Measurements from ENCODE around the gene RTN4R.

The RTN4R gene

DNA sequence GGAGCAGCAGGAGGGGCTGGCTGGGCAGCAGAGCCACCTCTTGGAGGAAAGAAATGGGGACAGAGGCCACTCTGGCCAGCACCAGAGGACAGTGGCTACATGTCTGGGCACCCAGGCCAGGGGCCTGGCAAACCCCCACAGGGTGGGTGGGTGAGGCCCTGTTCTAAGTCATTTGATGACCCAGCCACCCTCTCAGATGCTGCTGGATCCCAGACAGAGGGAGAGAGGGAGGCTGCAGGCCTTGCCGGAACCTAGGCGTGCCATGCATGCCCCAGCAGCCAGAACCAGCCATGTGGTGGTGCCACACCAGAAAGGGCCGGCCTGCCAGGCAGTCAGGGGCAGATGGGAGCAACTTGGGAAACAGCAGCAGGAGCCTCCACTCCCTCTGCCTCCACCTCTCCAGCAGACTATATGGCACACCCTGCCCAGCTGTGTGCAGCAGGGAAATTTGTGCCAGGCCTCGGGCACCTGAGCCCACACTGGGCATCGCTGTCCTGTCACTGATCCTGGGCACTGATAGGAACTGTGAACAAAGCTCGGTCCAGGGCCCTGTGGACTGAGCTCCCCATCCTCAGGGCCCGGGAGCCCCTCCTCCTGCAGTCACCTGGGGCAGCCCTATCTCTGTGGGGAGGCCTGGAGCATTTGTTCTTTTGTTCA, 45.2 kb downstream of the RTN4R start:
- TF ChIP-seq, protein P1, sequence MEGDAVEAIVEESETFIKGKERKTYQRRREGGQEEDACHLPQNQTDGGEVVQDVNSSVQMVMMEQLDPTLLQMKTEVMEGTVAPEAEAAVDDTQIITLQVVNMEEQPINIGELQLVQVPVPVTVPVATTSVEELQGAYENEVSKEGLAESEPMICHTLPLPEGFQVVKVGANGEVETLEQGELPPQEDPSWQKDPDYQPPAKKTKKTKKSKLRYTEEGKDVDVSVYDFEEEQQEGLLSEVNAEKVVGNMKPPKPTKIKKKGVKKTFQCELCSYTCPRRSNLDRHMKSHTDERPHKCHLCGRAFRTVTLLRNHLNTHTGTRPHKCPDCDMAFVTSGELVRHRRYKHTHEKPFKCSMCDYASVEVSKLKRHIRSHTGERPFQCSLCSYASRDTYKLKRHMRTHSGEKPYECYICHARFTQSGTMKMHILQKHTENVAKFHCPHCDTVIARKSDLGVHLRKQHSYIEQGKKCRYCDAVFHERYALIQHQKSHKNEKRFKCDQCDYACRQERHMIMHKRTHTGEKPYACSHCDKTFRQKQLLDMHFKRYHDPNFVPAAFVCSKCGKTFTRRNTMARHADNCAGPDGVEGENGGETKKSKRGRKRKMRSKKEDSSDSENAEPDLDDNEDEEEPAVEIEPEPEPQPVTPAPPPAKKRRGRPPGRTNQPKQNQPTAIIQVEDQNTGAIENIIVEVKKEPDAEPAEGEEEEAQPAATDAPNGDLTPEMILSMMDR (IDR thresholded peaks at IDR 0.05; ENCODE audit: low read length, missing control alignments), result no peak
- DNase-seq (ENCODE audit: low read depth), result no peak
- no peak overlapping the region for H3K4me3 ChIP-seq (replicated peaks; ENCODE audit: low read depth, low read length)

DNA sequence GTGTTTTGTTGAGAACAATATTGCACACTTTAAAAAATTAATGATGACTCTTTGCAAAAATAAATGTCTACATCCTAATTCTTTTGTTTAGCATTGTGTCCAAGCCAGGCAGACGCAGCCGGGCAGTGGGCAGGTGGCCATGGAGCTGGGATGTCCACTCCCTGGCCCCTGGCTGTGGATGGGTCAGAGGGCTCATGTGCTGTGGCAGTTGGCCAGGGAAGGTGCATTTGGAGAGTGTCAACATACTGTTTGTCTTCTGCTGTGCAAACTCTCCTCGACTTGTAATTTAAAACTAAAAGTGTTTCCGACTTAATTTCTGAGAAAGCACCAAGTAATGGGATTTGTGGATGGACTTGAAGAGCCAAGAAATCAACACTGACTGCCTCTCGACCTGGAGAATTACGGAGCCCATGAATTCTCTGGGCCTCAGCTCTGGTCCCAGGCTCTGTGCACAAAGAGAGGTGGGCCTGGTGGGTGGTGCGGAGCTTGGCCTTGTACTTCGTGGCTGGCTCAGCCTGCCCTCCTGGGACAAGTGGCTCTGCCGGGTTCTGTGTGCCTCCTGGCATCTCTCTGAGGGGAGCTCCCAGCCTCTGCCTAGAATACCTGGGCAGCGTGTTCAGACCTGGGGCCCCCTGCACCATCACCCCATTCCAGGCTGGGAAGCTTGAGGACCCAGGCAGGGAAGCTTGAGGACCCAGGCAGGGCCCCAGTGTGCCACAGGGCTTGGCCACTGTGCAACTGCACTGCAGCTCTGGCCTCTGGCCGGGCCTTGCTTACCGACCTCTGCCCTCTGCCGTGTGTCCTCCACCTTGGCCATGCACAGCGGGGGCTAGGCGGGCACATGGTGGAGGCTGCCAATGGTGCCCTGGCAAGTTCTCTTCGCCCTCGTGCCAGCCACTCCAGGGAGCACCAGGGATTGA, 46.4 kb downstream of the RTN4R start:
- DNase-seq (ENCODE audit: low read depth), result no peak
- TF ChIP-seq, protein P1 (IDR thresholded peaks at IDR 0.05; ENCODE audit: low read length, missing control alignments), result no peak
- no peak overlapping the region for H3K4me3 ChIP-seq (replicated peaks; ENCODE audit: low read depth, low read length)

DNA sequence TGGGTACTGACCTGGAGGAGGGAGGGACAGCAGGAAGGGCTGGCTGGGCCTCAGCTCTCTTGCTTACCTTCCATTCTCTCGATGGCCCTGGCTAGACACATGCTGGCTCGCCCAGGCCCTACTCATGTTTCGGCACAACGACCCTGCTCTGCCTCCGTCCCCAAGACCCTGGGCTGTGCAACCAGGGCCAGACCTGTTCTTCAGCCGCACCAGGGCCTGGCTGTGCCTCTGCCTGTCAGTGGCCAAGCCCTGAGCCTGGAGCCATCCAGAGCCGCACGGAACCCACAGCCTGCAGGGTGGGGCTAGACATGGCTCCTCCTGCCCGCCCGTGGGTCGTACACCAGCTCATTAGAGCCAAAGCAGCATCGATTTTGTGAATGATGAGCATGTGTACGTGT, 47.5 kb downstream of the RTN4R start:
- no peak overlapping the region for H3K4me3 ChIP-seq (replicated peaks; ENCODE audit: low read depth, low read length)
- DNase-seq (ENCODE audit: low read depth), result no peak
- TF ChIP-seq, protein P1 (IDR thresholded peaks at IDR 0.05; ENCODE audit: low read length, missing control alignments), result no peak

DNA sequence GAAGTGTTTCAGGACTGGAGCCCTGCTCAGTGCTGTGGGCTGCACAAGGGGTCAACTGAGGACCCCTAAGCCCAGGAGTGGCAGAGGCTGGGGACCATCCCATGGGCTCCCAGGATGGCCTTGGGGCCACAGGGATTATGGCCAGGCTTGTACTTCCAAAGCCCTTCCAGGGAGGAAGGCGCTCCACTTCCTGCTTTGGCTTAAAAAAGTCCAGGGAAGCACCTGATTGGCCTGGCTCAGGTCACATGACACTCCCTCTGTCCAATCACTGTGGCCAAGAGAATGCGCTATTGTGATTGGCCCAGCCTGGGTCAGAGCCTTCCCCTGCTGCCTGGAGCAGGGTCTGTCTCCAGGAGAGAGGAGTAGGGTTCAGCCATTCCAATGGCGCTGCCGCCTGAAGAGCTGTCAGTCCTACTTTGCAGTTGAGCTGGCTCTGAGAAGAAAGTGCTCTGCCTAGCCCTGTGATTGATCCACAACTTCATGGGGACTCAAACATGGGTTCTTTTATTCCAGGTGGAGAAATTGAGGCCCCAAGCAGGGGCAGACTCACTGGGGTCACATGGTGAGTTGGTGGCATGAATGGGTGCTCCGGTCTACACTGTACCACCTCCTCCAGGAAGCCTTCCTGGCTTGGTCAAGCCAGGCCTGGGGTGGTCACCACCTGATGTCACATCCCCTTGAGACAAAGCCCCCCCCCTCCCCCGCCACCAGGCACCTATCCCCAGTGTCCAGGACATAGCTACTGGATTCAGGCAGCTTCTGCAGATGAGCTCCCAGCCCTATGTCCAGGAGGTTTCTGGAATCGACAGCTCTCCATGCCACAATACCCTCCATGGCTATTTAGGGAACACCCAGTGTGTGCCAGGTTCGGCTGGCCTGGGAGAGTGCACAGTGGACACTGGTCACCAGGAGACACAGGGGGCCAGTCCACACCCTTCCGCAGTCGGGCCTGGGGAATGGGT, 48.2 kb downstream of the RTN4R start:
- DNase-seq (ENCODE audit: low read depth), result no peak
- no peak overlapping the region for H3K4me3 ChIP-seq (replicated peaks; ENCODE audit: low read depth, low read length)
- TF ChIP-seq, protein P1 (IDR thresholded peaks at IDR 0.05; ENCODE audit: low read length, missing control alignments), result no peak

DNA sequence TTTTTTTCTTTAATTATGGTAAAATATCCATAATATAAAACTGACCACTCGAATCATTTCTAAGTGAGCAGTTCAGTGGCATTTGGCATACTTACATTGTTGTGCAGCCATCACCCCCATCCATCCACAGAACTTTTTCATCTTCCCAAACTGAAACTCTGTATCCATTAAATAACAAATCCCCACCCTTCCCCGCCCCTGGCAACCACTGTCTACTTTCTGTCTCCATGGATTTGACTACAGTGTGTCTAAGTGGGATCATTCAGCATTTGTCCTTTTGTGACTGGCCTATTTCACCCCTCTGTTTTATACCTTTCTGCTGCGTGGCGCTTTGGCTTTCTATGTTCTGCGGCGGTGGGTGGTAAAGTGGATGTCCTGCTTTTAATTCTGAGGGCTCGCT, 49.1 kb downstream of the RTN4R start:
- no peak overlapping the region for H3K4me3 ChIP-seq (replicated peaks; ENCODE audit: low read depth, low read length)
- TF ChIP-seq, protein P1 (IDR thresholded peaks at IDR 0.05; ENCODE audit: low read length, missing control alignments), result no peak
- no peak for DNase-seq (ENCODE audit: low read depth)

DNA sequence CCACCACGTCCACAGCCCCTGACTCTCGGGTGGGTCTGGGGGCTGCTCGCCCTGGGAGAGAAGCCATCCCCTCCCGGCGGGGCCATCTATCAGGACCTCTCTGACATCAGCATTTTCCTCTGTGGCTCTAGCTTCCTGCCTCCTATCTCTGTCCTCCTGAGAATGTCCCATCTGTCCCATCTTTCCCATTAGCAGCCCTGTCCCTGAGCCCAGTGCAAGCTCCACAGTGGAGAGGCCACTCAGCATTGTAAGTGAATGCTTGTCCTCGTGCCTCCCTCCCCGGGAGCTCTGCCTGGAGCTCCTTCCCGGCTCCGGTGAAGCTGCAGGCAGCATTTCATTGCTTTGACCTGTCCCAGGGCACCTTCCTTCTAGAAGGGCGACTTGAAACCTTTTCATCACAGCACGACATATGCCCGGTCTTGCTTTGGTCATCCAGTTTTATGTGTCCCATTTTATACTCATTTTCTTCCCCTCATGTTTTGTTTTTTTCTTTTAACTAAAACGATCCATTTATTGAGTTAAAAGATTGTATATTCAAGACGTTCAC, 49.7 kb downstream of the RTN4R start:
- no peak overlapping the region for H3K4me3 ChIP-seq (replicated peaks; ENCODE audit: low read depth, low read length)
- TF ChIP-seq, protein P1 (IDR thresholded peaks at IDR 0.05; ENCODE audit: low read length, missing control alignments), result no peak
- DNase-seq (ENCODE audit: low read depth), result no peak

All from fibroblast of pulmonary artery (primary cell).